Measurements from ENCODE around the gene IRGC. TPM values are rescaled to one million over a fixed set of nuclear protein-coding genes. Genes with fewer than 3 reads are reported as not detected.
A peak's percentile ranks its signal among the peaks of the same experiment; 100 is the strongest.

The IRGC gene
- total RNA-seq, 2 experiments from 2014 or later: not detected

DNA sequence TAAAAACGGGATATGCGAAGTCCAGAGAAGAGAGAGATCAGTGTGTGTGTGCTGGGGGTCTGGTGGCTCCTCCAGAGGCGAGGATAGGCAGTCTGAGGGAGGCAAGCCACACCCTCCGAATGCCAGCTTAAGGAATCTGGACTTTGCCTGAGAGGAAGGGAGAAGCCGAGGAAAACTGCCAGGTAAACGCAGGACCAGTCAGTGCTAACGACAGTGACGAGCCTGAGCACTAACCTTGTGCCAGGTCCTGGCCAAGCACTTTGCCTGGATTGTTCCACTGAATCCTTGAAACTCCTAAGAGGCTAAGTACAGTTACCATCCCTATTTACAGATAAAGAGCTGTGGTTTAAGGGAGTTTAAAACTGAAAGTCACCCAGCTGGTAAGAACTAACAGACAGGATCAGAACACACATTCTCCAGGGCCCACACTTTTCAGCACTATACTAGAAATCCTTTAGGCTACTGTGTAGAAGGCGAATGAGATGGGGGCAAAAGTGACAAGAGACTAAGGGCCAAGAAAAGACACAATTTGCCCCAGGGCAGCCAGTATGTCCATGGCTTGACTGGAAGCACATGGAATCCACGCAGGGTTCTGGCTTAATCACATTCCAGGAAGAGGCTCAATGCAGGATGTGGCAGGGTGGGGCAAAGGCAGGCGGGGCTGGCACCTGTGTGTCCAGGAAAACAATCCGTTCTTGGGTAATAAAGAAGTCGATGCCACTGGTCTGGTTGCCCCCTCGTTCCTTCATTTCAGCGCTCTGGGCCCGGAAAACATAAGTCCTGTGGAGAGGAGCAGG is 23.8 kb downstream of the IRGC start:
- Mint-ChIP-seq H3K36me3 (peaks cover 56% of the 10 kb centered on the region), H3K27ac (no peak overlapping the region), H3K9me3 (ENCODE audit: low read depth) (no peaks in the 10 kb centered on the region), H3K27me3 (no peaks in the 10 kb centered on the region), H3K4me3 (no peak overlapping the region), H3K4me1 (peaks cover 16% of the 10 kb centered on the region)
- no peak for ATAC-seq
- no peak for DNase-seq
- CTCF ChIA-PET: interaction anchor here (1.1 kb wide), 1 partner anchor 70 kb away, joined by 3 read pairs; no protein-coding TSS in a partner anchor

DNA sequence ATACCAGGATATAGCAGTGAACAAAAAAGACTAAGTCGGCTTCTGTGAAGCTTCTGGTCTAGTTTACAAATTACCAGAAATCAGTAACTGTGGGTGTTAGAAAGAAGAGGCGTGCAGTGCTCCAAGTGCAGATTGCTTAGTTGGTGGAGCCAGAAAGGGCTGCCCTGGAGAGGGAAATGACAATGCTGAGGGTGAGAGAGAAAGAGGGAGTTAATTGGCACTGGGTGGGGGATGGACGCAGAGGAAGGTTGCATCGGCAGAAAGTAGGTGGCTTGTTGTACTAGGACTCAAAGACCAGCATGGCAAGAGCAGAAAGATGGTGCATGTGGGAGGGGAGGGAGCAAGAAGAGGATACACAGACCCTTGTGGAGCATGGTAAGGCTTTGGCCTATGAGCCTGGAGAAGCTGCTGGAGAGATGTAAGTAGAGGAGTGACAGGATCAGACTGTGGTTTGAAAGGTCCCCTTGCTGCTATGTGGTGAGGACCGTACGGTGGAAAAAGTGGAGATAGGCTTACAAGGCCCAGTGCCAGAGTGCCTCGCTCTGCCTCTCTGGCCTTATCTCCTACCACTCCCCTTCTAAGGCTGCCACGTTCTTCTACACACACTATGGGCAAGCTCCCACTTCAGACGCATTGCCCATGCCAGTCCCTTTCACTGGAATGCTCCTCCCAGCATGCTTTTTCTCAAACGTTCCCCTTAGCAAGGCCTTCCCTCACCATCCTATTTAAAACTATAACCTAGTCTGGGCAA is 25.4 kb downstream of the IRGC start:
- Mint-ChIP-seq H3K36me3 (peaks cover 59% of the 10 kb centered on the region), H3K27ac (no peak overlapping the region), H3K4me3 (no peak overlapping the region), H3K27me3 (no peaks in the 10 kb centered on the region), H3K9me3 (ENCODE audit: low read depth) (no peaks in the 10 kb centered on the region), H3K4me1 (peaks cover 22% of the 10 kb centered on the region)
- CTCF ChIA-PET: interaction anchor here (1.1 to 1.3 kb wide), 2 partner anchors 44 to 69 kb away, joined by 3 read pairs; no protein-coding TSS in a partner anchor
- DNase-seq (no peak), ATAC-seq (no peak)

DNA sequence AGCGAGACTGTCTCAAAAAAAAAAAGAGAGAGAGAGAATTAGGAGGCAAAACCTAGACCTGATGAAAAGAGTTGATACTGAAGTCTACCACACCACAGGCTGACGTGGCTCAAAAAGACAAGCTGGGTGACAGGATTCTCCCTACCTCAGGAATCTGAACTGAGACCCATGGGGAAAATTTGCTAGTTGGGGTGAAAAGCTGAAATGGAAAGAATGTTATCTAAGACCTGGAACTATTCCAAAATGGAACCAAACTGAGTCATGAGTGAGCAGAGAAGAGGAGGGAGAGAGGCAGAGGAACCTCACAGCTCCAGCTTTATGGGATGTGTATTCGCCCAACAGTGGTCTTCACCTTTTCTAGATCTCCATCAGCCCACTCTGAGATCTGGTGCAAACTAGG is 27.2 kb downstream of the IRGC start:
- no peaks in the 10 kb centered on the region for H3K27me3 Mint-ChIP-seq

DNA sequence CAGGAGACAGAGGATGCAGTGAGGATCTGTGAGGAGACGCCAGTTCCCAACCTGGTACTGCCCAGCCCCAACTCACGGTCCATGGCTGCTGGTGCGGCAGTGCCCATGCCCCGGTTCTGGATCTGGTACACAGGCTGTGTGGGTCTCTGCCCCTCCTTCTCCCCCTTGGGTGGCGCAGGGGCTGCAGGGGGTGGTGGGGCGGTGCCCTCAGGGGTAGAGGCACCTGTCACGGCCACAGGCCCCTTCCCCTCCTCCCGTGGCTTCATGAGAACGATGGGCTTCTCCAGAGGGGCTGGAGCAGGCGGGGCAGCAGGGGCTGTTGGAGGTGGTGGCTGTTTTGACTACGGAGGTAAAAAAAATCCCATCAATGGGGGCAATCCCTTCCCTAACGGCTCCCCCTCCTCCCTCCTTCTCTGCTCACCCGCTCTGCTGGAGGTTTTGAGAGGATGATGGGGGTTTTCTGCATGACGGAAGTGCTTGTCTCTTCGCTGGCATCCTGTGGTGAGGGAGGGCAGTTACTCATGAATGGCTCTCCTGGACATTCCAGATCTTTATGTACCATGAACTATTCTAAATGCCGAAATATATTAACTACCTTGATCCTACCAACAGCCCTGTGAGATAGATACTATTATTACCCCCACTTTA is 31.8 kb downstream of the IRGC start:
- H3K4me3 Mint-ChIP-seq: peak overlapping the region; percentile 38
- no peak for DNase-seq
- peaks cover 56% of the 10 kb centered on the region for H3K36me3 Mint-ChIP-seq
- peak overlapping the region; percentile 83 for H3K27ac Mint-ChIP-seq
- H3K9me3 Mint-ChIP-seq (ENCODE audit: low read depth): no peaks in the 10 kb centered on the region
- H3K27me3 Mint-ChIP-seq: no peaks in the 10 kb centered on the region
- H3K4me1 Mint-ChIP-seq: peaks cover 42% of the 10 kb centered on the region
- ATAC-seq: no peak
- CTCF ChIA-PET: interaction anchor here (1.3 to 4.9 kb wide), 4 partner anchors 8 to 48 kb away, joined by 3 to 71 read pairs (median 58); partner anchors contain the start of gene SMG9

More for the DNA sequence above, 27.2 kb downstream of the IRGC start:
- ATAC-seq (no peak), DNase-seq (no peak)
- Mint-ChIP-seq H3K4me3 (no peak overlapping the region), H3K36me3 (peaks cover 58% of the 10 kb centered on the region), H3K27ac (no peak overlapping the region), H3K9me3 (ENCODE audit: low read depth) (no peaks in the 10 kb centered on the region), H3K4me1 (peaks cover 32% of the 10 kb centered on the region)
- CTCF ChIA-PET: interaction anchor here (1.4 to 4.9 kb wide), 3 partner anchors 22 to 42 kb away, joined by 4 to 68 read pairs (median 5); no protein-coding TSS in a partner anchor

DNA sequence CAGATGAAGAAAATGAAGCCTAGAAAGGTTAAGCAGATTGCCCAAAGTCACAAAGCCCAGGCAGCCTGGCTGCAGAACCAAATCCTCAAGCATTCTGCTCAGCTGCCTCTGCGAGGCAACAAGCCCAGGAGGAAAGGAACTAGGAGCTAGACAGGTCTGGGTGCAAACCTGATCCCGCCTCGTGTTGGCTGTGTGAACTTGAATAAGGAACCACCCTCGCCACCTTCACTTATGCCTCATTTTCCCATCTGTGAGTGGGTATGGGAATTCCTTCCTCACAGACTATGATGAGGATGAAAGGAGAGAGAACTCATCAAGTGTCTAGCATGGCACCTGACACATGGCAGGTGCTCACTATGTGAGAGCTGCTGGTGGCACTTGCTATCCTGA is 32.3 kb downstream of the IRGC start:
- Mint-ChIP-seq H3K27ac (peak overlapping the region; percentile 83), H3K4me3 (no peak overlapping the region), H3K9me3 (ENCODE audit: low read depth) (no peaks in the 10 kb centered on the region), H3K27me3 (no peaks in the 10 kb centered on the region), H3K36me3 (peaks cover 53% of the 10 kb centered on the region), H3K4me1 (peaks cover 47% of the 10 kb centered on the region)
- ATAC-seq: no peak
- no peak for DNase-seq
- CTCF ChIA-PET: interaction anchor here (1.3 to 3.7 kb wide), 2 partner anchors 17 to 47 kb away, joined by 3 to 71 read pairs; no protein-coding TSS in a partner anchor

DNA sequence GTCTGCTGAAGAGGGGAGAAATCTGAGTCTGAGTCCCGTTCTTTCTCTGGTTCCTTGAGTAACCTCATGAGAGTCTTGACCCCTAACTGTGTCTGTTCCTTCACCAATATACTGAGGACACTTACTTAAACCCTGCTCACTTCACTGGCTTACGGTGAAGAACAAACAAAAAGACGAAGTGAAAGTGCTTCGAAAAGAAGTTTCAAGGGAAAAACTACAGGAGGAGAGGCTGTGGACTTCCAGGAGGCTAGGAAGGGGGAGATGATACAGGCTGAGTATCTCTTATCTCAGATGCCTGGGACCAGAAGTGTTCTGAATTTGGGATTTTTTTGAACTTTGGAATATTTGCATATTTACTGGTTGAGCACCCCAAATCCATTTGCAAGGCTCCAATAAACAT is 32.8 kb downstream of the IRGC start:
- H3K27me3 Mint-ChIP-seq: no peaks in the 10 kb centered on the region
- ATAC-seq: no peak
- peaks cover 50% of the 10 kb centered on the region for H3K4me1 Mint-ChIP-seq
- CTCF ChIA-PET: interaction anchor here (1.3 kb wide), 1 partner anchor 47 kb away, joined by 3 read pairs; no protein-coding TSS in a partner anchor
- H3K9me3 Mint-ChIP-seq (ENCODE audit: low read depth): no peaks in the 10 kb centered on the region
- H3K27ac Mint-ChIP-seq: peak overlapping the region; percentile 67
- H3K4me3 Mint-ChIP-seq: no peak overlapping the region
- H3K36me3 Mint-ChIP-seq: peaks cover 53% of the 10 kb centered on the region
- DNase-seq: no peak

DNA sequence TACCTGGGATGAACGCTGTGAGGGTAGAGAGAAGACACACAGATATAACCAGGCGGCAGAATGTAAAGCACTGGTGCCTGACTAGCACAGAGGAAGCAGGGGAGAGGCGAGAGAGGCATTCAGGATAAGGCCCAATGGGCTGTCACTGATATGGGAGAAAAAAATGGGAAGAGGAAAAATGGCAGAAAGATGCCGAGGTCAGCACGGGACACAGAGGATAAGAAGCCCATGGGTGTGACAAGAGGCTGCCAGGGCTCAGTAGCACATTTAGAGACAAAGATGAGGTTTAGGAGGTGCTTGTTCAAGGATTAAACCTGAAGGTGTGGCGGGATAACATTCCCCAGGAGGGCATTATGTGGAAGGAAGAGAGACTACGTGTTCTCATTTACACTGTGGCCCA is 33.3 kb downstream of the IRGC start:
- CTCF ChIA-PET: interaction anchor here (1.5 to 8.8 kb wide), 3 partner anchors 17 to 32 kb away, joined by 3 to 56 read pairs (median 5); partner anchors contain the start of gene KCNN4
- Mint-ChIP-seq H3K27ac (no peak overlapping the region), H3K36me3 (peaks cover 48% of the 10 kb centered on the region), H3K27me3 (no peaks in the 10 kb centered on the region), H3K4me1 (peaks cover 54% of the 10 kb centered on the region), H3K9me3 (ENCODE audit: low read depth) (no peaks in the 10 kb centered on the region), H3K4me3 (no peak overlapping the region)
- DNase-seq: no peak
- no peak for ATAC-seq

DNA sequence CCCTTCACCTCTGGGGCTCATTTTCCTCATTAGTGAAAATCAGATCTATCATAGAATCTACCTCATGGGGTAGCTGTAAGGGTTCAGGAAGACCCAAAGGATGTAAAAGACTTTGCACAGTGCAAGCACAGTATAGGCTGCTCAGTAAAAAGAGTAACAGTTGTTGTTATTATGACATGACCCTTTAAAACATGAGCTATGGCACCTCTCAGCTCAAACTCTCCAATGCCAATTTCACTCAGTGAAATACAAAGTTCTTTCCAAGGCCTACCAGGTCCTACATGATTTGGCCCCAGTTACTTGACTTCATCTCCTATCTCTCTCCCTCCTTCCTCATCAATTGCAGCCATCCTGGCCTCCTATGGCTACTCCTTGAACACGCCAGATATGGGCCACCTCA is 34.0 kb downstream of the IRGC start:
- H3K9me3 Mint-ChIP-seq (ENCODE audit: low read depth): no peaks in the 10 kb centered on the region
- no peak overlapping the region for H3K4me3 Mint-ChIP-seq
- ATAC-seq (no peak), DNase-seq (no peak)
- no peaks in the 10 kb centered on the region for H3K27me3 Mint-ChIP-seq
- peaks cover 45% of the 10 kb centered on the region for H3K36me3 Mint-ChIP-seq
- peak overlapping the region; percentile 50 for H3K27ac Mint-ChIP-seq
- CTCF ChIA-PET: interaction anchor here (1.5 to 8.8 kb wide), 3 partner anchors 16 to 31 kb away, joined by 3 to 56 read pairs (median 5); partner anchors contain the start of gene KCNN4
- H3K4me1 Mint-ChIP-seq: peaks cover 53% of the 10 kb centered on the region

DNA sequence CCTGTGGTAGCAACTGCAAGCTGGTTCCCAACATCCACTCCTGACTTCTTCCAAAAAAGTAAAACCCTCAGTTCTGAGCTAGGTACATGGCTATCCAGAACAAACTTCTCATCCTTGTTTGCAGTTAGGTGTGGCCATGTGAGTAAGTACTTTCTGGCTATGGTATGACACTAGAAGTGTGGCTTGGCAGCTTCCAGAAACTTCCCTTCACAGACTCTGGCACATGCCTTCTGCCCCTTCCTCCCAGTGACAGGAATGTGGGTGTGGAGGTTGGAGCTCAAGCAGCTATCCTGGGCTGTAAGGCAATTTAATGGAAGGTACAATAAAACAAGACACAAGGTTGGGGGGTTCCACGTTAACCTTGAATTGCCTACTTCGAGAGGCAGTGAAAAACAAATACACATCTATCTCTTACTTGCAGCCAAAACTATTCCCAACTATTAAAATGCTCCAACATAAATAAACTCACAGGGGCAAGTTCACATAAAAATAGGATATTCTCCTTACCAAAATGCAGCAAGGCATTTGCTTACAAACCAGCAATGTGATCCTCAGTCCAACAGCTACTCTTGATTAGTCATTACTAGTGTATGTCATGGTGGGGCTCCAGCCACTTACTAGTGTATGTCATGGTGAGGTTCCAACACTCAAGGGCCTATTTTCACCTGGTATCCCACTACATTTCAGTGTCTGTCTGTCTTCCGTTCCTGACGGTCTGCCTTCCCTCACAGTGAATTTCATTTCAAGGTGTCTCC is 35.8 kb downstream of the IRGC start:
- peaks cover 55% of the 10 kb centered on the region for H3K4me1 Mint-ChIP-seq
- H3K36me3 Mint-ChIP-seq: peaks cover 44% of the 10 kb centered on the region
- no peaks in the 10 kb centered on the region for H3K9me3 Mint-ChIP-seq (ENCODE audit: low read depth)
- peak overlapping the region; percentile 8 for H3K4me3 Mint-ChIP-seq
- peak overlapping the region; percentile 98 for H3K27ac Mint-ChIP-seq
- H3K27me3 Mint-ChIP-seq: no peaks in the 10 kb centered on the region
- CTCF ChIA-PET: interaction anchor here (1.2 to 8.8 kb wide), 8 partner anchors 6 to 155 kb away, joined by 3 to 116 read pairs (median 6); partner anchors contain the start of genes KCNN4 and ZNF576
- DNase-seq (no peak), ATAC-seq (no peak)

DNA sequence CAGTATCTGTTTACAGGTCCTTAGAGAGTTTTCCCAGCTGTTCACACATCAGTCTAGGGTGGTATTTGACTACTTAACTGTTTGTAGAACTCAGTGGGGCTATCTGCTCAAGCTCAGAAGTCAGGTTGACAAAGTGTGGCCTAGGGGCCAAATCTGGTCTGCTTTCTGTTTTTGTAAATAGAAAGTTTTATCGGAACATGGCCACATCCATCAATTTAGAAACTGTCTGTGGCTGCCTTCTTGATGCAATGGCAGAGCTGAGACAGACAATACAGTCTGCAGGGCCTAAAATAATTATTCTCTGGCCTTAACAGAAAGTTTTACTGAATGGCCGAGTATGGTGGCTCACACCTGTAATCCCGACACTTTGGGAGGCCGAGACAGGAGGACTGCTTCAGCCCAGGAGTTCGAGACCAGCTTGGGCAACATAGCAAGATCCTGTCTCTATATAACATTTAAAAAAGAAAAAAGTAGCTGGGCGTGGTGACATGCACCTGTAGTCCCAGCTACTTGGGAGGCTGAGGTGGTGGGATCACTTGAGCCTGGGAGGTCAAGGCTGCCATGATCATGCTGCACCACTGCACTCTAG is 36.5 kb downstream of the IRGC start:
- Mint-ChIP-seq H3K27me3 (no peaks in the 10 kb centered on the region), H3K4me3 (peak overlapping the region; percentile 89), H3K36me3 (peaks cover 44% of the 10 kb centered on the region), H3K4me1 (peaks cover 59% of the 10 kb centered on the region), H3K27ac (peak overlapping the region; percentile 98), H3K9me3 (ENCODE audit: low read depth) (no peaks in the 10 kb centered on the region)
- ATAC-seq (no peak), DNase-seq (no peak)
- CTCF ChIA-PET: interaction anchor here (0.6 to 8.8 kb wide), 9 partner anchors 7 to 130 kb away, joined by 3 to 116 read pairs (median 6); partner anchors contain the start of gene KCNN4

DNA sequence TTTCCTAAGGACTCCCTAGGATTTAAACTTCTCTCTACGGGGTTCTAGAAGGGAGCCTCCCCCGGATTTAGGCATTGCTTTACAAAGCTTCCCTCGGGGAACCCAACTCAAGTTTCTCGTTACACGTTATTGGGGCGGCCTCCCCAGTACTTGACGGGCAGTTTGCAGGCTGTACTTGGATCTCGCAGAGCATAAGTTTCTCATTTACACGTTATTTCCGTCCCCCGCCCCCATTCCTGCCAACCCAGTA is 38.3 kb downstream of the IRGC start:
- Mint-ChIP-seq H3K4me1 (peaks cover 60% of the 10 kb centered on the region), H3K36me3 (peaks cover 35% of the 10 kb centered on the region), H3K27me3 (no peaks in the 10 kb centered on the region), H3K27ac (peak overlapping the region; percentile 98), H3K9me3 (ENCODE audit: low read depth) (no peaks in the 10 kb centered on the region), H3K4me3 (peak overlapping the region; percentile 89)
- CTCF ChIA-PET: interaction anchor here (0.9 to 8.8 kb wide), 10 partner anchors 9 to 307 kb away, joined by 3 to 116 read pairs (median 6); partner anchors contain the start of gene KCNN4
- no peak for DNase-seq
- ATAC-seq: no peak

Data from activated CD8-positive, alpha-beta memory T cell treated with anti-CD3 and anti-CD28 coated beads, Interleukin-2, amount 10 ng/mL, durations not matched to agents 7 days and 5 days (primary cell).